ENCODE results near the gene ASL. TPM values are rescaled to one million over a fixed set of nuclear protein-coding genes. Genes with fewer than 3 reads are reported as not detected.
A peak's percentile ranks its signal among the peaks of the same experiment; 100 is the strongest.

ASL gene
- total and polyA plus RNA-seq, 9 of the 15 experiments (the other 6 are each of a cell fraction or from before 2014, with no cell fraction given) = 2.6 to 67.0 (median 33.3) TPM

- TF ChIP-seq HOMEZ (CRISPR knock-in tag; IDR thresholded peaks at IDR 0.05) = no peak
- TF ChIP-seq ZC3H4 (CRISPR knock-in tag; IDR thresholded peaks at IDR 0.05; ENCODE audit: borderline replicate concordance) = no peak
- no peak for TF ChIP-seq ZBTB7A (IDR thresholded peaks at IDR 0.05; ENCODE audit: borderline replicate concordance, control insufficient read depth, low read depth, low read length)
- TF ChIP-seq DACH1 (IDR thresholded peaks at IDR 0.05; ENCODE audit: partially characterized antibody) = no peak
These were observed 36.4 kb upstream of the ASL start (continued) for GRCh38 chr7:66039094-66039670.

GRCh38 chr7:66043681-66044497 is 31.7 kb upstream of the ASL start:
- H3K4me2 ChIP-seq (ENCODE audit: insufficient read depth, low read length) = no peak overlapping the region; the same call in 1 of the 2 replicates
- BruUV-seq (replicated peaks) = no TSS peak
- H3K4me3 ChIP-seq = no peak overlapping the region
- H3K4me1 ChIP-seq (replicated peaks in 1 of 2; ENCODE audit: control insufficient read depth in 2 of 2, insufficient read depth in 2 of 2, low read length in 2 of 2) = peaks cover 0 to 8% of the 10 kb centered on the region in 2 experiments; a peak in 3 of 5 replicates
- 45% methylated on average over 46 of the region's 49 CpGs for WGBS (ENCODE audit: insufficient coverage, low coverage, missing lambda C conversion rate)
- intact Hi-C loops (cut with micrococcal nuclease) (no loop called here), in situ Hi-C loops (cut with MboI) (no loop called here)
- no peaks in the 10 kb centered on the region for H3K9me3 ChIP-seq (replicated peaks; ENCODE audit: control insufficient read depth, insufficient read depth, low read depth, low read length)
- DNase-seq (ENCODE audit: extremely low read depth in 1 of 4, low spot score in 3 of 4) = peak in 2 of 4 experiments; percentile 15 to 17
- ATAC-seq = peak; percentile 51
- FAIRE-seq = peak; percentile 58
- no peak overlapping the region for H3K27ac ChIP-seq (ENCODE audit: extremely low read depth, low read depth, low read length)
- no peaks in the 10 kb centered on the region for H3K9me1 ChIP-seq (ENCODE audit: control insufficient read depth, insufficient read depth, low read length)
- H3K36me3 ChIP-seq (ENCODE audit: control insufficient read depth, insufficient read depth, low read length) = no peaks in the 10 kb centered on the region
- ChIA-PET CTCF (ENCODE audit: low intra/inter-chr PET ratio) (interaction anchor here (0.7 kb wide), 1 partner anchor 547 kb away, joined by 9 read pairs; no protein-coding TSS in a partner anchor), POLR2A (interaction anchor here (0.5 kb wide), 1 partner anchor 22 kb away, joined by 3 read pairs; no protein-coding TSS in a partner anchor)
- no peak for TF ChIP-seq ZHX1 (conservative IDR thresholded peaks at IDR 0.05; ENCODE audit: low read length)
- TF ChIP-seq MNT (conservative IDR thresholded peaks at IDR 0.05) = 0 out of 4 replicates have a peak, but pooled peaks of 1 of the 2 experiments have one; percentile 36
- no peak for TF ChIP-seq ZNF512 (tag; IDR thresholded peaks at IDR 0.05)
- H3K27me3 ChIP-seq (ENCODE audit: control insufficient read depth in 2 of 2, insufficient read depth in 2 of 2, low read length in 2 of 2) = peaks cover 0 to 16% of the 10 kb centered on the region in 2 experiments
- peak overlapping the region; percentile 58 for H2AFZ ChIP-seq (ENCODE audit: low read depth, low read length)
- no peaks in the 10 kb centered on the region for H3K79me2 ChIP-seq (ENCODE audit: control insufficient read depth, insufficient read depth, low read length)
- H3K9ac ChIP-seq (ENCODE audit: insufficient read depth in 1 of 2, low read depth in 2 of 2, low read length in 2 of 2) = 0 out of 4 replicates have a peak overlapping the region, but pooled peaks of 1 of the 2 experiments have one; percentile 50
- H4K20me1 ChIP-seq (replicated peaks; ENCODE audit: control insufficient read depth, insufficient read depth, low read length) = no peaks in the 10 kb centered on the region

Data from K562 (cell line).